HG03095 (cell line): ENCODE measurements around the gene NAA30.

Experiments
- ATAC-seq: cut with Tn5 transposase; IDR thresholded peaks from one replicate; pipeline ENCODE4 v1.9.1; 2021; ENCODE audit warnings: moderate library complexity; ENCODE audit not compliant: unreplicated experiment

NAA30 gene

GRCh38 chr14:57391517-57392195 is 1.3 kb downstream of the NAA30 start:
- no peak for ATAC-seq

DNA sequence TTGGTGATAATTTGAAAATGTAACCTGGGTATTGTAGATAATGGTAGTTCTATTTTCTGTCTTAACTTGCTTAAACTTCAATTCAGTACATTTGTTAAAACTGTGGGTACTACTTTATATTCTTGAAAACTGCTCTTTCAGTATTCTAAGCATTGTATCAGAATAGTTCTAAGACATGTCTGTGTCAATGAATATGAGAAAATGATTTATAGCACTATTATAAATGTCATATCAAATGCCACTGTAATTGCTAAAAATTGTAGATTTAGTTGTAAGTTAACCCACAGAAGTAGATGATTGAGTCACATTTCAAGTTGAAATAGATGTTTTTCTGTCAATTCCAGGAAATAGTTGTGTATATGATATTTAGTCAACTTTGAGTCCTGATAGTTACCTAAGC is 2.4 kb downstream of the NAA30 start:
- ATAC-seq: no peak

GRCh38 chr14:57400556-57401494 is 10.4 kb downstream of the NAA30 start:
- ATAC-seq: no peak

- ATAC-seq: no peak
Observed at GRCh38 chr14:57401501-57401900, 11.1 kb downstream of the NAA30 start.

DNA sequence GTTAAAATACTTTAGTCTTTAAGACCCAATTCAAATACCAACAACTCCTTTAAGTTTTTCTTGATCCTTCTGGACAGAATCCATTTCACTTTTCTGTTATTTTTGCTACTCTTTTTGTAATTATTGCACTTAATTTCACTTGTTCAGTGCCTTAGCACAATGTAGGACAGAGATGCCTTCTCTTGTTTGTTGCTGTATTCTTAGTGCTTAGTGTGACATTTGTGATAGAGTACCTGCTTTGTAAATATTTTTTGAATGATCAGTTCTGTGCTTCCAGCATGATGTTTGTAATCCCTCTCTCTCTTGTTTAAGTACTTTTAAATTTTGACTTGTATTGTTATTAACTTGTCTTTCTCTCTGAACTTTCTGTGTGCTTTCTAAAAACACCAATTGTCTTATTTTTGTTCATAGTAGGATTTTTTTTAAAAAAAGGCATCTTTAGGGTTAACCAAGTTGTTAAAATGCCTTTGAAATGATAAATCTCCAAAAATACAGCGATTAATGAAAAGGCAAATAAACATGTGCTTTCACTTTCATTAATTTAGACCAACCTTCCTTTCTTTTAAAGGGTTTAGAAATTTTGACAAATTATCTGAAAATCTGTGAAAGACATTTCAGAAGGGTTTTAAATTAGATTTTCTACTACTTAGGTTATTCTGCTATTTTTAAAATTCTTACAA is 11.9 kb downstream of the NAA30 start:
- no peak for ATAC-seq

DNA sequence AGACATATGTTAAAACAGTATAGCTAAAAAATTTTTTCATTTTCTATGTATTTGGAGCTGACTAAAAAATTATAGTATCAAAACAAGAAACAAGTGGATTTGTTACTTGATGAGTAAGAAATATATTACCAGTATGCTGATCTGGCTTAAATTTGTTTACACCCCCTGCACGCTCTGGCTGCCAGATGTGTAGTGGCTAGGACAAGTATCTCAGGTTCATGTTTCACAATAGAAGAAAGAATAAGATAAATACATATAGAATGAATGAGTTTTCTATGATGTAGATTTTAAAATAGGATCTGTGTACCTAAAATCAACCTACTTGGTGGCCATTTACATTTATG is 13.1 kb downstream of the NAA30 start:
- no peak for ATAC-seq

DNA sequence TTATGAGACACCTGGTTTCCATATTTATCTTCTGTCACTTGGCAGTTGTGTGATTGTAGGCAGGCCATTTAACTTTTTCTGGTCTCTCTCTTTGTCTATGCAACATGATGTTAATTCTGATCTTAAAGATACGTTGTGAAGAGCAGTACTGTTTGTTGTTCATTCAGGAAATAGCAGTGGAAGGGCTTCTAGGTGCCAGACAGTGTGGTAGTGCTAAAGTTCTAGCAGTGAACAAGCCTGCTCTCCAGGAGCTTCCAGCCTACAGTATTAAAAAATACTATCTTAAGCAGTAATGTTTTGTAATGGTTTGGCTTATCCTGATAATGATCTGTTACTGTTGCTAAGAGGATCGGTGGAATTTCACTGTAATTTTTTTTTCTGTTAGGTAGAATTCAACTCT is 15.2 kb downstream of the NAA30 start:
- no peak for ATAC-seq

GRCh38 chr14:57408037-57408436 is 17.7 kb downstream of the NAA30 start:
- no peak for ATAC-seq

DNA sequence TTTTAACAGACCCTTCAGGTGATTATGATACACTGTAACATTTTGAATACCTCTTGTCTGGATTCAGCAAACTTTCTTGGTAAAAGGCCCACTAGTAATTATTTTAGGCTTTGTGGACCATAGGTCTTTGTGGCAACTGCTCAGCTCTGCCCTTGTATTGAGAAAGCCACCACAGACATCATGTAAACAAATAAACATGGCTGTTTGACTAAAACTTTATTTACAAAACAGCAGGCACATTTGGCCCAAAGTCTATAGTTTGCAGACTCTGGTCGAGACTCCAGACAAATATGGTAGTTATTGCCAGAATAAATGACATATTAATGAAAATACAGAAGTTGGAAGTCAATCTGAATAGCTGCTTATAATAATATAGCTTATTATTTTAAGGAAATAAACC is 18.2 kb downstream of the NAA30 start:
- no peak for ATAC-seq

DNA sequence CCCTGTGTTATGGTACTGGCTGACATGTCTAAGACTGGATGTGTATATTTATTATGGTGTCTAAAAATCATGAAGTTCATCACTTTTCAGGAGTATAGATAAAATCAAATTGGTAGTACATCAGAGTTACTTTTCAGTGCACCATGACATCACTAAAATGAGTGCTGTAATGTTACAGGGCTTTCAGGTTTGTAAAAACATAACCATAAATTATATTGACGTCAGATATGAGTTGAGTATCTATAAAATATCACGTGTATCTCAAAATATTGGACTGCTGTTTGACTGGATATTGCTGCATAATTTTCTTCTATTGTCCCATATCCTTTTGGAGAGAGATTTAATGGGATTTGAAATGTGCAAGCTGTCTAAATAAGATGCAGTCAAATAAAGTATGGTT is 22.0 kb downstream of the NAA30 start:
- ATAC-seq: no peak

DNA sequence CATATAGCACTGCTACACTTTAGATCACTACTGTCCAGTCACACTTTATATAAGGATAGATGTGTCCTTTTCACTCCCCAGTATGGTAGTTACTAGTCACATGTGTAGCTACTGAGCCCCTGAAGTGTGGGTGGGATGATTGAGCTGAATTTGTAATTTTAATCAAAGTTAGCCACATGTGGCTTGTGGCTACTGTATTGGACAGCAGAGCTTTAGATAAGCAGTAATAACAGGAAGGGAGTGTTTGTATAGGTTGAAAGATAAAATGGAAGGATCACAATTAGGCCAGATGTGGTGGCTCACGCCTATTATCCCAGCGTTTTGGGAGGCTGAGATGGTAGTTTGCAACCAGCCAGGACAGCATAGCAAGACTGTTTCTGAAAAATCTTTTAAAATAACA is 23.5 kb downstream of the NAA30 start:
- ATAC-seq: no peak

GRCh38 chr14:57417228-57417627 is 26.8 kb downstream of the NAA30 start:
- ATAC-seq: no peak

- no peak for ATAC-seq
Observed at GRCh38 chr14:57418999-57419398, 28.6 kb downstream of the NAA30 start.

GRCh38 chr14:57420033-57420432 is 29.6 kb downstream of the NAA30 start:
- no peak for ATAC-seq

- ATAC-seq: no peak
Observed at GRCh38 chr14:57420986-57421385, 30.6 kb downstream of the NAA30 start.

DNA sequence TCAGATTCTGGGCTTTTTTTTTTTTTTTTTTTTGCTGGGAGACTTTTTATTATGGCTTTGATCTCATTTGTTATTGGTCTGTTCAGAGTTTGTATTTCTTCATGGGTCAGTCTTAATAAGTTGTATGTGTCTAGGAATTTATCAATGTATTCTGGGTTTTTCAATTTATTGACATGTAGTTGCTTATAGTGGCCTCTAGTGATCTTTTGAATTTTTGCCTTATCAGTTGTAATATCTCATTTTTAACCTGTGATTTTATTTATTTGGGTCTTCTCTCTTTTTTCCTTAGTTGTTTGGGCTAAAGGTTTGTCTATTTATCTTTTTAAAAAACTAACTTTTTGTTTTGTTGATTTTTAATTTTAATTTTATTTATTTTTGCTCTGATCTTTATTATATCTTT is 45.5 kb downstream of the NAA30 start:
- no peak for ATAC-seq

DNA sequence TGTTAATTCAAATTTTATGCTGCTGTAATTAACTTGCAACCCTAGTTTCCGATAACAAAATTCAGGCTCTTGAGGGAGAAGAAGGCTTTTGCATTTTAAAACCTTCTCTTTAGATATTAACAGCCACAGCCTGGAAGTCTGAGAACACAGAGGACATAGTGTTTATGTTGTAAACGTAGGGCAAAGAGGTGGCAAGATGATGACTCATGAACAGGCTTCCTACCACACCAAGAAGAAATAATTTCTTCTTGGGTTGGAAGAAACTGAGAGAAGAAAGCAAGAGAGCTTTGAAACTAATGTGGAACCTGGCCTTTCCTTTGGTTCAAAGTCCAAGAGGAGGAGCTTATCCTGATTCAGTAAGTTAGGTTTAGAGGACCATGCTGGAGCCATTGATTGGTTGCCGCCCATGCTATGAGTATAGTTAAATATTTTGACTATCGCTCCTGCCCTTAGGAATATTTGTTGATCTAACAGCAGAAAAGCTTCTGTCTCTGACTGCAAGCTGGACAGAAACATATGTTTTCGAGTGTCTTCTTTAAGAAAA is 71.5 kb downstream of the NAA30 start:
- ATAC-seq: no peak

DNA sequence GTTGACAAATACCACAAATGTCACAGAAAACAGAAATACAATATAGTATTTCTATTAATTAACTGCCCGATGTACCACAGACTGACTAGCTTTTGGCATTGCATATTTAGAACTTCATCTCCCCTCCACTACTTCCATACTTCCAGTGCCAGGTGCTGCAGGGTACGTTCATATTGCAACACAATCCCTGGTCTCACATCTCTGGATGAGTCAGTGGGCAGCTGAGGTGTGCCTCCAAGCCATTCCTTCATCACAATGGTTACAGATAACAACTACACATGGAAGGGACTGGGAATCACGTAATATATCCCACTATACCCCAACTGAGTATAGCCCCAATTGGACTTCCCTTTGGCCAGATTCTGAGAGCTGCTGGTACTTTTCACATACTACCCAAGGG is 72.2 kb downstream of the NAA30 start:
- no peak for ATAC-seq

DNA sequence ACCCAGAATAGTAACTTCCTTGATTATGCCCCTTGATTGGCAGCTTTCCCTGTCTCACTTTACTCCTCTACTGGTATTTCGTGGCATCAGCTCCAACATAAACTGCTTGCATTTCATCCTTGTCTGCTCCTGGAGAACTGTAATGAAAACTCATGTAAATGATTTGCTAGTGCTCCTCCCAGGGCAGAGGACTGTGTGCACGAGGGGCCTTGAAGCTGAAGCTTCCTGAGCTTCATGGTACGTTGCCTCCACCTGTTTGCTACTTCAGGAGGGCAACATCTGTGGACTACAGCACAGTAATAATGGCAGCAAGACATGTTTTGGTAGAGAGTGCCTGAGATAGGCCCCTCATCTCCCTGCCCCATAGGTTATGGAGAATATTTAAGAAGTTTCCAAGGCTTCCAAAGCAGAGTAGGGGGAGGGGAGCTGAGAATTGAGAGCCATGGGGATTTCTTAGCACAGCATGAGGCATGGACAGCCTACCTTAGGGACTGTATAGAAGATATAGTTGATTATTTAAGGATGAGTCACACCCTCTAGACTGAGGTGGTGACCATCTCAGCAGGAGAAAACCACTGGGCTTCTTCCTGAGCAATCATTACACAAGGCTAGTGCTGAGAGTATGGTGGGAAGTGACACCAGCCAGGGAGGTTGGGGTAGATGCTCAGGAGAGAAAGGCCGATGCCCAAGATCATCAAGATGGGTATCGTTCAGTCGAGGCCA is 73.8 kb downstream of the NAA30 start:
- ATAC-seq: peak; percentile 83
